Sciatic nerve (tissue), 2 donors: ENCODE measurements around the gene CCDC192. TPM values are rescaled to one million over a fixed set of nuclear protein-coding genes. Genes with fewer than 3 reads are reported as not detected.
"Not testable (repeated sequence)": the region's sequence is repeated elsewhere in the genome, so short reads cannot be mapped to it uniquely, and the experiment has no call there.

Experiments used
- ATAC-seq: fragments of 200-7000 bp; cut with Tn5 transposase; one replicate; pipeline ENCODE4 v1.9.1; 2020; ENCODE audit warnings: mild to moderate bottlenecking, moderate library complexity
- DNase-seq: peaks from one replicate; pipeline ENCODE4 v3.0.0-alpha.2; 2020; ENCODE audit warnings: low spot score
- intact Hi-C: fragments of 100-400 bp; cut with DNase I; formaldehyde crosslinking; loops from one replicate; pipeline ENCODE4 v1.14.2; 2022
- total RNA-seq: library from RNA; stranded (reverse); fragmentation: NEBNext Ultra II Directional; extraction: Animal tissue kit (Norgen Biotek cat#: 25700); gene quantifications from one replicate; pipeline ENCODE4 v1.2.1, GENCODE V29; 2021
- donor health status: DM: no; HTN: no; CAD: no.
- donor health status: DM: no; HTN: no; CAD: no.

The CCDC192 gene
- total RNA-seq, 1 donor from 2014 or later, result 1.2 TPM

- ATAC-seq (no peak), DNase-seq (no peak)
- intact Hi-C loops, result no loop called here
Observed at GRCh38 chr5:127830829-127831598, 127.8 kb downstream of the CCDC192 start.

GRCh38 chr5:127832067-127832466 is 128.9 kb downstream of the CCDC192 start:
- no peak for DNase-seq
- ATAC-seq, result no peak
- intact Hi-C loops, result no loop called here

GRCh38 chr5:127834094-127834531 is 130.9 kb downstream of the CCDC192 start:
- DNase-seq (no peak), ATAC-seq (peak; percentile 68)
- intact Hi-C loops, result no loop called here

- ATAC-seq (peak; percentile 91), DNase-seq (no peak)
- intact Hi-C loops, result no loop called here
Observed at GRCh38 chr5:127834554-127834953, 131.4 kb downstream of the CCDC192 start.

GRCh38 chr5:127838661-127839060 is 135.5 kb downstream of the CCDC192 start:
- DNase-seq (no peak), ATAC-seq (no peak)
- intact Hi-C loops, result no loop called here

- intact Hi-C loops, result no loop called here
- ATAC-seq, result no peak
- DNase-seq, result no peak
Observed at GRCh38 chr5:127839072-127839471, 135.9 kb downstream of the CCDC192 start.

GRCh38 chr5:127839496-127840197 is 136.5 kb downstream of the CCDC192 start:
- DNase-seq, result no peak
- ATAC-seq, result no peak
- intact Hi-C loops, result no loop called here

GRCh38 chr5:127840198-127840524 is 137.0 kb downstream of the CCDC192 start:
- intact Hi-C loops, result no loop called here
- DNase-seq (no peak), ATAC-seq (no peak)

GRCh38 chr5:127840809-127841208 is 137.6 kb downstream of the CCDC192 start:
- ATAC-seq, result no peak
- intact Hi-C loops, result no loop called here
- DNase-seq, result no peak

- intact Hi-C loops, result no loop called here
- DNase-seq (no peak), ATAC-seq (no peak)
Observed at GRCh38 chr5:127844581-127845021, 141.4 kb downstream of the CCDC192 start.

GRCh38 chr5:127846884-127847283 is 143.7 kb downstream of the CCDC192 start:
- DNase-seq (no peak), ATAC-seq (no peak)
- intact Hi-C loops, result no loop called here

- ATAC-seq, intact Hi-C loops, DNase-seq: not testable (repeated sequence)
Observed at GRCh38 chr5:127847641-127848040, 144.4 kb downstream of the CCDC192 start.

- no peak for ATAC-seq
- intact Hi-C loops, result no loop called here
- DNase-seq, result no peak
Observed at GRCh38 chr5:127848098-127848497, 144.9 kb downstream of the CCDC192 start.

GRCh38 chr5:127849408-127849807 is 146.2 kb downstream of the CCDC192 start:
- ATAC-seq (no peak), DNase-seq (no peak)
- intact Hi-C loops, result no loop called here

- DNase-seq (no peak), ATAC-seq (no peak)
- intact Hi-C loops, result no loop called here
Observed at GRCh38 chr5:127849891-127850290, 146.7 kb downstream of the CCDC192 start.

GRCh38 chr5:127851964-127852363 is 148.8 kb downstream of the CCDC192 start:
- ATAC-seq, result no peak
- intact Hi-C loops, result no loop called here
- no peak for DNase-seq

- intact Hi-C loops, result no loop called here
- ATAC-seq, result no peak
- DNase-seq, result no peak
Observed at GRCh38 chr5:127854520-127854919, 151.3 kb downstream of the CCDC192 start.

GRCh38 chr5:127856292-127856691 is 153.1 kb downstream of the CCDC192 start:
- no peak for DNase-seq
- intact Hi-C loops, result no loop called here
- no peak for ATAC-seq

- DNase-seq, result no peak
- peak; percentile 24 for ATAC-seq
- intact Hi-C loops, result no loop called here
Observed at GRCh38 chr5:127858116-127858784, 155.1 kb downstream of the CCDC192 start.

- DNase-seq (no peak), ATAC-seq (no peak)
- intact Hi-C loops, result no loop called here
Observed at GRCh38 chr5:127860291-127860690, 157.1 kb downstream of the CCDC192 start.
